Measurements from ENCODE around the gene DAB1.

DAB1 gene

GRCh38 chr1:57410508-57410907 lies 13.4 kb downstream of the DAB1 start:
- DNase-seq, result no peak

GRCh38 chr1:57407928-57408327 lies 15.9 kb downstream of the DAB1 start:
- DNase-seq, result no peak

GRCh38 chr1:57406428-57406970 lies 17.4 kb downstream of the DAB1 start:
- no peak for DNase-seq

GRCh38 chr1:57404884-57405283 lies 19.0 kb downstream of the DAB1 start:
- no peak for DNase-seq

- no peak for DNase-seq
Observed at GRCh38 chr1:57403201-57403600, 20.7 kb downstream of the DAB1 start.

GRCh38 chr1:57401671-57402070 lies 22.2 kb downstream of the DAB1 start:
- DNase-seq, result no peak

GRCh38 chr1:57400048-57400447 lies 23.8 kb downstream of the DAB1 start:
- DNase-seq, result no peak

GRCh38 chr1:57393058-57393584 lies 30.7 kb downstream of the DAB1 start:
- no peak for DNase-seq

GRCh38 chr1:57385336-57385735 lies 38.5 kb downstream of the DAB1 start:
- DNase-seq, result no peak

- no peak for DNase-seq
Observed at GRCh38 chr1:57384901-57385300, 39.0 kb downstream of the DAB1 start.

GRCh38 chr1:57384284-57384683 lies 39.6 kb downstream of the DAB1 start:
- no peak for DNase-seq

- no peak for DNase-seq
Observed at GRCh38 chr1:57381871-57382270, 42.0 kb downstream of the DAB1 start.

- no peak for DNase-seq
Observed at GRCh38 chr1:57381426-57381825, 42.4 kb downstream of the DAB1 start.

- no peak for DNase-seq
Observed at GRCh38 chr1:57380923-57381322, 42.9 kb downstream of the DAB1 start.

- no peak for DNase-seq
Observed at GRCh38 chr1:57378534-57378933, 45.3 kb downstream of the DAB1 start.

GRCh38 chr1:57377339-57378139 lies 46.3 kb downstream of the DAB1 start:
- DNase-seq, result no peak

GRCh38 chr1:57376041-57376440 lies 47.8 kb downstream of the DAB1 start:
- no peak for DNase-seq

- DNase-seq, result no peak
Observed at GRCh38 chr1:57369889-57370288, 54.0 kb downstream of the DAB1 start.

GRCh38 chr1:57367945-57368344 lies 55.9 kb downstream of the DAB1 start:
- no peak for DNase-seq

- no peak for DNase-seq
Observed at GRCh38 chr1:57363643-57364042, 60.2 kb downstream of the DAB1 start.

- no peak for DNase-seq
Observed at GRCh38 chr1:57363165-57363564, 60.7 kb downstream of the DAB1 start.

- no peak for DNase-seq
Observed at GRCh38 chr1:57362480-57362879, 61.4 kb downstream of the DAB1 start.

GRCh38 chr1:57361516-57361915 lies 62.3 kb downstream of the DAB1 start:
- no peak for DNase-seq

GRCh38 chr1:57360846-57361407 lies 62.9 kb downstream of the DAB1 start:
- no peak for DNase-seq
